ENCODE measurements around the gene EVI5.
"Not testable (repeated sequence)": the region's sequence is repeated elsewhere in the genome, so short reads cannot be mapped to it uniquely, and the experiment has no call there.

EVI5 gene

DNA sequence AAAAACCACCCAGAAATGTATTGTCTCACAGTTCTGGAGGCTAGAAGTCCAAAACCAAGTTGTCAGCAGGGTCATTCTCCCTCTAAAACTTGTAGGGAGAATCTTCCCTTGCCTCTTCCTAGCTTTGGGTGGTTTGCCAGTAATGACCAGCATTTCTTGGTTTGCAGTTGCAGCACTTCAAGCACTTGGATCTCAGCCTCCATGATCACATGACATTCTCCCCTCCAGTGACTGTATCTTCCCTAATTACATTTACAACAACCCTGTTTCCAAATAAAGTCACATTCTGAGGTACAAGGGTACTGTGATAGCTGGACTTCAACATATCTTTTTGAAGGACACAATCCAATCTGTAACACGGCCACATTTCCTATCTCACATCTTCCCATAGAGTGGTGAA is 37.2 kb downstream of the EVI5 start:
- no peak for DNase-seq

DNA sequence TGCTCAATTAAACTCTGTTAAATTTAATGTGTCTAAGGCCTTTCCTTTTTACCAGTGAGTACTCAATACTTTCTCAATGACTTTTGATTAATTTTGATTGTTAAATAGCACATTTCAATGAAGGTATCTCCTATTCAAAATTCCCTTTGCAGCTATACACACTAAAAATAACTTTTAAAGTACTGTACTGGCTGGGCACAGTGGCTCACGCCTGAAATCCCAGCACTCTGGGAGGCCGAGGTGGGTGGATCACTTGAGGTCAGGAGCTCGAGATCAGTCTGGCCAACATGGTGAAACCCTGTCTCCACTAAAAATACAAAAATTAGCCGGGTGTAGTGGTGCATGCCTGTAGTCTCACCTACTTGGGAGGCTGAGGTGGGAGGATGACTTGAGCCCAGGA is 38.7 kb downstream of the EVI5 start:
- not testable (repeated sequence) for DNase-seq

- no peak for DNase-seq
Observed at GRCh38 chr1:92743221-92743620, 41.7 kb downstream of the EVI5 start.

GRCh38 chr1:92739669-92740524 is 45.0 kb downstream of the EVI5 start:
- DNase-seq: no peak

DNA sequence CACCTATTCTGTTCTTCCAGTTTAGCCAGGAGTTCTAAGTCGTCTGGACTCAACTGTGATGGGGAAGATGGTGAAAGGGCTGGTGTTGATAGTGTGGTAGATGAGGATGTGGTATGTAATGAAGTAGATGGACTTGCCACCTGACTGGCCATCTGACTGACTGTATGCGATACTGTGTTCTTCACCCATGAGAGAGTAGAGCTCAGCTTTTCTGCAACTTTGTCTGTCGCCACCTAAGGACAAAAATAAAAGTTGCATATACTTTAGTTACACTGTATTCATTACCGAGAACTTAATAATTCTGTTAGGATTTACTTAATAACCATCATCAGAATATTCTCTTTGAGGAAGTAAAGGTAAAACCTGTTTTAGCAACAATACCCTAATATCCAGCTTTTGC is 48.5 kb downstream of the EVI5 start:
- DNase-seq: peak; percentile 22

GRCh38 chr1:92730476-92730875 is 54.4 kb downstream of the EVI5 start:
- DNase-seq: no peak

DNA sequence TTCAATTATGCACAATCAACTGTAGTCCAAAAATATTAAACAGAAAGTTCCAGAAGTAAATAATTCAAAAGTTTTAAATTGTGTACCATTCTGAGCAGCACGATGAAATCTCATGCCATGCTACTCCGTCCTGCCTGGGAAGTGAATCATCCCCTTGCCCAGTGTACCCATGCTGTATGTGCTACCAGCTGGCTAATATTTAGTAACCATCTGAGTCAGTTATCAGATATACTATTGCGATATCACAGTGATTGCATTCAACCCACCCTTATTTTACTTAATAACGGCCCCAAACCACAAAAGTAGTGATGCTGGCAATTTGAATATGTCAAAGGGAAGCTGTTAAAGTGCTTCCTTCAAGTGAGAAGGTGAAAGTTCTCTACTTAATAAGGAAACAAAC is 56.2 kb downstream of the EVI5 start:
- peak; percentile 22 for DNase-seq

DNA sequence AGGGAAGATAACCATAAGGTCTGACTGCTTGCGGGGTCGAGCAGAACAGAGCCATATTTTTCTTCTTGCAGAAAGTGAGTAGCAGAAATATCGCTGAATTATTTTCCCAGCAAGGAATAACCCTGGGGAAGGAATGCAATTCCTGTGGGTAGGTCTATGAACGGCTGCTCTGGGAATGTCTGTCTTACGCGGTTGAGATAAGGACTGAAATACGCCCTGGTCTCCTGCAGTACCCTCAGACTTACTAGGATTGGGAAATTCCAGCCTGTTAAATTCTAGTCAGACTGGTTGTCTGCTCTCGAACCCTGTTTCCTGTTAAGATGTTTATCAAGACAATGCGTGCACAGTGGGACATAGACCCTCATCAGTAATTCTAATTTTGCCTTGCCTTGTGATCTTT is 61.2 kb downstream of the EVI5 start:
- DNase-seq: not testable (repeated sequence)

- no peak for DNase-seq
Observed at GRCh38 chr1:92721886-92722285, 63.0 kb downstream of the EVI5 start.

DNA sequence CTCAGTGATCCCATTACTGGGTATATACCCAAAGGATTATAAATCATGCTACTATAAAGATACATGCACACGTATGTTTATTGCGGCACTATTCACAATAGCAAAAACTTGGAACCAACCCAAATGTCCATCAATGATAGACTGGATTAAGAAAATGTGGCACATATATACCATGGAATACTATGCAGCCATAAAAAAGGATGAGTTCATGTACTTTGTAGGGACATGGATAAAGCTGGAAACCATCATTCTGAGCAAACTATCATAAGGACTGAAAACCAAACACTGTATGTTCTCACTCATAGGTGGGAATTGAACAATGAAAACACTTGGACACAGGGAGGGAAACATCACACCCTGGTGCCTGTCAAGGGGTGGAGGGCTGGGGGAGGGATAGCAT is 63.8 kb downstream of the EVI5 start:
- not testable (repeated sequence) for DNase-seq

GRCh38 chr1:92715476-92715951 is 69.4 kb downstream of the EVI5 start:
- DNase-seq: not testable (repeated sequence)

- no peak for DNase-seq
Observed at GRCh38 chr1:92713939-92714338, 71.0 kb downstream of the EVI5 start.

DNA sequence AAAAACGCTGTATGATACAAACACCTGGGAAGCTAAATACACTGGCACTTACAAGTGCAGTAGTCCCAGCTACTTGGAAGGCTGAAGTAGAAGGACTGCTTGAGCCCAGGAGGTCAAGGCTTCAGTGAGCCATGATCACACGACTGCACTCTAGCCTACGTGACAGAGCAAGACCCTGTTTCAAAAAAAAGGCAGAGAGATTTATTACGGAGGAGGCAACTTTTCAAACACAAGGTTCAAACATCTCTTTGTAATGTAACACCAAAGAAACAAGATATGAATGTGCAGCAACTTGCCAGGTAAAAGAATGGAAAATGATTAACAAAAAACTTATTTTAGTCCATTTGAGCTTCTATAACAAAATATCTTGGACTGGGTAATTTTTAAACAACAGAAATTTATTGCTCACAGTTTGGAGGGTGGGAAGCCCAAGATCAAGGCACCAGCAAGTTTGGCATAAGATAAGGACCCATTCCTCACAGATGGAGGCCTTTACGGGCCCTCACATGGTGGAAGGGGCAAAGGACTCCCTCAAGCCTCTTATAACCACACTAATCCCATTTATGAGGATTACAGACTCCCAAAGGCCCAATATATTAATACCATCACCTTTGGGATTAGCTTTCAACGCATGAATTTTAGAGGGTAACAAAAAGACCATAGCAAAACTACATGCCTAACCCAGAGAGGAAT is 73.3 kb downstream of the EVI5 start:
- no peak for DNase-seq

GRCh38 chr1:92709738-92710137 is 75.2 kb downstream of the EVI5 start:
- DNase-seq: no peak

DNA sequence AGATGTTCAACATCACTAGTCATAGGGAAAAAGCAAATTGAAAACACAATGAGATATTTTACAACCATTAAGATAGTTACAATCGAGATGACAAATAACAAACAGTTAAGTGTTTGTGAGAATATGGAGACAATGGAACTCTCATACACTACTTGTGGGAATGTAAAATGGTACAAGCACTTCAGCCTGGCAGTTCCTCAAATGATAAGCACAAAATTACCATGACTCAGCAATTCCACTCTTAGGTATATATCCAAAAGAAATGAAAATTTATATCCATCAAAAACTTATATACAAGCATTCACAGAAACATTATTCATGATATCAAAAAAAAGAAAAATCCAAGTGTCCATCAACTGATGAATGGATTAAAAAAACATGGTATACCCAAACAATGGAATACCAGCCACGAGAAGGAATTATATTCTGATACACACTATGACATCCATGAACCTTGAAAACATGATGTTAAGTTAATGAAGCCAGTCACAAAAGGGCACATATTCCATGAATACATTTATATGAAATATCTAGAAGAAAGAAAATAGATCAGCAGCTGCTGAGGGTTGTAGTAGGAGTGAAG is 76.4 kb downstream of the EVI5 start:
- DNase-seq: peak; percentile 58

DNA sequence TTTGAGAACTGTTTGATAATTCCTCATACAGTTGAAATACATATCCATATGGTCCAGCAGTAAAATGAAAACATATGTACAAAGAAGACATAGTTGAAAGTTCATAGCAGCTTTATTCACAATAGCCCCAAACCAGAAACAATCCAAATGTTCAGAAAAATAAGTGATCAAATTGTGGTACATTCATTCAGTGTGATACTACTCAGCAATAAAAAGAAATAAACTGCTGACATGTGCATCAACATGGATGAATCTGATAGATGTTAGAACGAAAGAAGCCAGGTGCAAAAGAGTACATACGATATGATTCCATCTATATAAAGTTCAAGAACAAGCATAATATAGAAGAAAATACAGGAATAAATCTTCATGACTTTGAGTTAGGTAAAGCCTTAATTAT is 77.2 kb downstream of the EVI5 start:
- DNase-seq: no peak

DNA sequence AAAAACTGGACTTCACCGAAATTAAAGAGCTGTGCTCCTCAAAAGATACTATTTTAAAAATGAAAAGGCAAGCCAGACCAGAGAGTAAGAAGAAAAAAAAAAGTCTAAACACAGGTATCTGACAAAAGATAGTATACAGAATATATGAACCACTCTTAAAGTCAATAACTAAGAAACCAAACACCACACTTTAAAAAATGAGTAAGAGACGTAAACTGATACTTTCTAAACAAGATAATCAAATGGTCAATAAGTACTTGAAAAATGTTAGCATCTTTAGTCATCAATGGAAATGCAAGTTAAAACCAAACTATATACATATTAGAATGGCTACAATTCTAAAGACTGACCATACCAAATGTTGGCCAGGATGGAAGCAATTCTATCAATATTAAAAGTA is 77.6 kb downstream of the EVI5 start:
- DNase-seq: no peak

DNA sequence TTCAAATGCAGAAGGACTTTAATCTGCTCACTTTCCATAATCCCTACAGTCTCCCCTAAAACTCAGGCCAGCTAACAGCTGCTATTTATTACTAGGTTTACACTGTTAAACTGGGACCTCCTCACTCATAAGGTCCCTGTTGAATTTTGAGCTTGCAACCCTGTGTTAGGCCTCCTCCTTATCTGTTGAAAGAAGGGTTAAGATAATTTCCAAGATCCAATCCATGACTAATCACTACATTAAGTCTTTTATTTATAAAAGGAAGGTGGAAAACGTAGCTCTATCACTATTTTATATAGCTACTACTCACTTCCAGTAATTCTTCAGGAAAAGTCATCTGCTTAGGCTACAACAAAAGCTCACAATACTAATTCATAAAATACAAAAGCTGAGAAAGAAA is 79.5 kb downstream of the EVI5 start:
- no peak for DNase-seq

- peak; percentile 11 for DNase-seq
Observed at GRCh38 chr1:92701147-92701546, 83.8 kb downstream of the EVI5 start.

DNA sequence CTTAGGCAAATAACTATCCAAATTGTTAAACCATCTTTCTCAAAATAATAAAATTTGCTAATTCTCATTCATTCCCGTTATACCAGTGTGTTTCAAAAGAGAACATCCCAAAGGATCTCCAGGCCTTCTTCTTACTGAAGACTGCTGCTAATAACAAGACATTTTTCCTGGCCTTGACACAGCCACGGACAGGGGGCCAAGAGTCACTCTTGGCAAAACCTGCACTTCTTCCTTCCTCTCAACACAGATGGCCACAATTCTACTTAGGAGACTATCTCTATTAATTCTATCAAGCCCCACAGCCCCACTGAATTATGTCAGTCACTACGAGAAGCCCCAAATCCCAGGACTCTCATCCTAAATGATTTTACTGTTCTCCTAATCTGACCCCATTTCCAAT is 86.0 kb downstream of the EVI5 start:
- no peak for DNase-seq

GRCh38 chr1:92695104-92695503 is 89.8 kb downstream of the EVI5 start:
- no peak for DNase-seq

DNA sequence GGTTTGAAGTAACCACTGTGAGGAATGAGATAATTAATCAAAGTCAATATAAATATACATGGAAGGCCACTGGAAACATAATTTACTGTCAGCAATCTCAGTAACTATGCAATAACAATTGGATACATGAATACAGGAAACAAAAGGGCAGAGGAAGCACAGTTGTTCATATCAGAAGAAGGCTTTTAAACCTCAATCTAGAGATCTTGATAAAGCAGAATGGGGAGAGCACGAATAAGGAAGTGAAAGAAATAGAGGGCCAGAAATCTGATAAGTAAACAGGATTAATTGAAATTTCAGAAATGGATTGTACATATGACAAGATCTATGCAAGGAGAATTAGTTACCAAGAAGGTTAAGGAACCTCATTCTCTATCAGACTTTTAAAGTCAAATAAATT is 93.0 kb downstream of the EVI5 start:
- peak; percentile 6 for DNase-seq

- DNase-seq: no peak
Observed at GRCh38 chr1:92690212-92690906, 94.5 kb downstream of the EVI5 start.
